Activated CD4-positive, alpha-beta T cell treated with anti-CD3 and anti-CD28 coated beads, Interleukin-2, amount 50 U/mL, for 48 hours (primary cell): Measurements from ENCODE around the gene CYP2A13.
"Not testable (repeated sequence)": the region's sequence is repeated elsewhere in the genome, so short reads cannot be mapped to it uniquely, and the experiment has no call there.

Source experiments
- DNase-seq, 2 experiments: peaks; one replicate each; pipeline ENCODE4 v3.0.0-alpha.2; 2020

Gene CYP2A13, protein sequence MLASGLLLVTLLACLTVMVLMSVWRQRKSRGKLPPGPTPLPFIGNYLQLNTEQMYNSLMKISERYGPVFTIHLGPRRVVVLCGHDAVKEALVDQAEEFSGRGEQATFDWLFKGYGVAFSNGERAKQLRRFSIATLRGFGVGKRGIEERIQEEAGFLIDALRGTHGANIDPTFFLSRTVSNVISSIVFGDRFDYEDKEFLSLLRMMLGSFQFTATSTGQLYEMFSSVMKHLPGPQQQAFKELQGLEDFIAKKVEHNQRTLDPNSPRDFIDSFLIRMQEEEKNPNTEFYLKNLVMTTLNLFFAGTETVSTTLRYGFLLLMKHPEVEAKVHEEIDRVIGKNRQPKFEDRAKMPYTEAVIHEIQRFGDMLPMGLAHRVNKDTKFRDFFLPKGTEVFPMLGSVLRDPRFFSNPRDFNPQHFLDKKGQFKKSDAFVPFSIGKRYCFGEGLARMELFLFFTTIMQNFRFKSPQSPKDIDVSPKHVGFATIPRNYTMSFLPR

DNA sequence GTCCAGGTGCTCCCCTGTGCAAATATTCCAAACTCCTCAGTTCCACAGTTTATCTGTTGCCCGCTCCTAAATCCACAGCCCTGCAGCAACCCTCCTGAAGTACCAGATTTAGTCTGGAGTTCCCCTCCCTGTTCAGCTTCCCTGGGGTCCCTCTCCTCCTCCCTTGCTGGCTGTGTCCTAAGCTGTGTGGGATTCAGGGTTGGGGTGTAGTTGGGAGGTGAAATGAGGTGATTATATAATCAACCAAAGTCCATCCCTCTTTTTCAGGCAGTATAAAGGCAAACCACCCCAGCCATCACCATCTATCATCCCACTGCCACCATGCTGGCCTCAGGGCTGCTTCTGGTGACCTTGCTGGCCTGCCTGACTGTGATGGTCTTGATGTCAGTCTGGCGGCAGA lies at the start of gene CYP2A13:
Gene CYP2A13 (plus strand): TSS at position 301 of the 400 bp plus-strand sequence. CDS start 21 bp downstream, at position 322.
- no peak for DNase-seq

DNA sequence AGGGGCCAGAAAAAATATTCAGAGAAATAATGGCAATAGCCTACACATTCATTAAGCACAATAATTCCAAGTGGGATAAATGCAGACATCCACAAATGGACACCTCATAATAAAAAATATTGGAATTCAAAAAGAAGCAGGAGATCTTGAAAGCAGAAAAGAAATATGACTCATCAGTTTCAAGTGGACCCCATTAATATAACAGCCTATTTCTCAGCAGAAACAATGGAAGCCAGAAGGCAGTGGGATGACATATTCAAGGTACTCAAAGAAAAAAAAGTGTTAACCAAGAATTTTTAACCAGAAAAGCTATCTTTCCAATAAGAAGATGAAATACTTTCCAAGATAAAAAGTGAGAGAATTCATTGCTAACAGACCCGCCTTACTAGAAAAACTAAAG lies 48.4 kb upstream of the CYP2A13 start:
- no peak for DNase-seq

DNA sequence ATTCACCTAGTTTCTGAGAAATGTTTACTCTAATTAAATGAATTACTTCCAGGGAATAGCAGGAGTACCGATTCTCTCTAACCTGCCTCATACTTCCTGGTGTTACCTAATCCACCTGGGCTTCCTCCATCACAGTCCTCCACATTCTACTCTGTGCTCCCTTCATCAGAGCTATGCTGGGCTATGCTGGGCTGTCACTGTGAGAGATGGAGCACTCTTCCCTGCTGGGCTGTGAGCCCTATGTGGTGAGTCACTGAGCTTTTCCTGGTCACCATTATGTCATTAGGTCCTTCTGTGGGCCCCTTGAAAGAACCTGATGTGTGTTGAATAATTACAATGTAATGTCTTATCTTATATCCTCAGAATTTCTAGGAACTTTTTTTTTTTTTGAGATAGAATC lies 43.2 kb upstream of the CYP2A13 start:
- DNase-seq: not testable (repeated sequence)

DNA sequence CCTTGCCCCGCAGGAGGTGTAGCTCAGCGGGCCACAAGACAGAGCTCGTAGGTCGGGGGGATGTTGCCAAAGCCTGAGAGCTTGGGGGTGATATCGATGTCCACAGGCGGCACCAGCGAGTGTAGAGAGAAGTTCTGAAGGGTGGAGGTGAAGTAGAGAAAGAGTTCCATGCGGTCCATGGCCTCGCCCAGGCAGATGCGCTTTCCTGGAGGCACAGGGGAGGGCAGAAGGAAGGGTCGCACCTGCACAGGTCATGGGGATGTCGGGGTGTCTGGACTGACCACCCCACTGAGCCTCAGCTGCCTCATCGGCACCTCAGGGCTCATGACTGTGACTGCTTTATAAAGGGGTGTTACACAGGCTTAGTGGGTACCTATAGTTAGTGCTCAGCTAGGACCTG lies 37.8 kb upstream of the CYP2A13 start:
- DNase-seq: no peak

DNA sequence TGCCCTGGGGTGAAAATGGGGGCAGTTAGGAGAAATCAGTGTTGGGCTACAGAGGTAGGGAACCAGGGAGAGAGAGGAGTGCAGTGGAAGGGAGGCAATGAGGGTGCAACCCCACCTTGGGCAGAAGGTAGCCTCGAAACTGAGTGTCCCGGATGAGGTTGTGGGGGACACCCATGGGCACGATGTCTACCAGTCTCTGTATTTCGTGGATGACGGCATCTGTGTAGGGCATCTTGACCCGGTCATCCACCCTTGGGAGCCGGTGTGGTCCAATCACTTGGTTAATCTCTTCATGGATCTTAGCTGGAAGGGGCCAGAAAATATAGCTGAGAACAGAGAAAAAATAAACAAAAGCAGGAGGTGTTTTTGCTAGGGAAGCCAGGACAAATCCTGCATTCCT lies 36.1 kb upstream of the CYP2A13 start:
- not testable (repeated sequence) for DNase-seq

DNA sequence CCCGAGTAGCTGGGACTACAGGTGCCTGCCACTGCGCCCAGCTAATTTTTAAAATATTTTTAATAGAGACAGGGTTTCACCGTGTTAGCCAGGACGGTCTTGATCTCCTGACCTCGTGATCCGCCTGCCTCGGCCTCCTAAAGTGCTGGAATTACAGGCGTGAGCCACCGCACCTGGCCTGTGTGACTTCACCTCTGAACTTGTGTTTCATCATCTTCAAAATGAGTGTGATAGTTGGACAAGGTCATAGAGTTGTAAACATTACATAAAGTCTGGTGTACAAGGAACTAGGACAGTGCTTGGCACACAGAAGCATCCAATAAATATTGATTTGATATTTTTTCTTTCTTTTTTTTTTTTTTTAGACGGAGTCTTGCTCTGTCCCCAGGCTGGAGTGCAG lies 34.9 kb upstream of the CYP2A13 start:
- not testable (repeated sequence) for DNase-seq

DNA sequence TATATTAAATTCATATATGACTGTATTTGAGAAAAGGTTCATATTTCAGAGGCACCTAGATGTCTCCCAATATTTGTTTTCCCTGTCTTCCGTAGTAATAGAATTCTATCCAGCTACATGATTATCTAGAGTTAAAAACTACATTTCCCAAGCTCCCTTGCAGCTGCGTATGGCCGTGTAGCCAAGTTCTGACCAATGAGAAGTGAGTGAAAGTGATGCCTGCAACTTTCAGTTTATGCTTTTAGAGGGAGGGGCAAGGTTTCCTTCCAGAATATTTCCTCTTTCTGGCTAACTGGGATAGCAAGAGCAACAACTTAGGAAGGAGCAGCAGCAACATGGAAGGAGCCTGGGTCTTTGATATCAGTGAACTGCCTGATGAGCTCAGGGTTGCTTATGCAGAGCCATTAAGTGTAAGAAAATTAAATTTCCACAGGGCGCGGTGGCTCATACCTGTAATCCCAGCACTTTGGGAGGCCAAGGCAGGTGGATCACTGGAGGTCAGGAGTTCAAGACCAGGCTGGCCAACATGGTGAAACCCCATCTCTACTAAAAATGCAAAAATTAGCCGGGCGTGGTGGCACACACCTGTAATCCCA lies 23.2 kb upstream of the CYP2A13 start:
- DNase-seq: no peak

DNA sequence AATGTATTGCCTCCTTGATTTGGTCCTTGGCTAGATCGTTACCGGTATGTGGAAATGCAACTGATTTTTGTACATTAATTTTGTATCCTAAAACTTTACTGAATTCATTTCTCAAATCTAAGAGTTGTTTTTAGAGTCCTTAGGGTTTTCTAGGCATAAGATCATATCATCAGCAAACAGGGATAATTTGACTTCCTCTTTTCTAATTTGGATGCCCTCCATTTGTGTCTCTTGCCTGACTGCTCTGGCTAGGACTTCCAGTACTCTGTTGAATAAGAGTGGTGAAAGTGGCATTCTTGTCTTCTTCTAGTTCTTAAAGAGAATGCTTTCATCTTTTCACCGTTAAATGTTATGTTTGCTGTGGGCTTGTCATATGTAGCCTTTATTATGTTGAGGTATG lies 12.0 kb upstream of the CYP2A13 start:
- no peak for DNase-seq

DNA sequence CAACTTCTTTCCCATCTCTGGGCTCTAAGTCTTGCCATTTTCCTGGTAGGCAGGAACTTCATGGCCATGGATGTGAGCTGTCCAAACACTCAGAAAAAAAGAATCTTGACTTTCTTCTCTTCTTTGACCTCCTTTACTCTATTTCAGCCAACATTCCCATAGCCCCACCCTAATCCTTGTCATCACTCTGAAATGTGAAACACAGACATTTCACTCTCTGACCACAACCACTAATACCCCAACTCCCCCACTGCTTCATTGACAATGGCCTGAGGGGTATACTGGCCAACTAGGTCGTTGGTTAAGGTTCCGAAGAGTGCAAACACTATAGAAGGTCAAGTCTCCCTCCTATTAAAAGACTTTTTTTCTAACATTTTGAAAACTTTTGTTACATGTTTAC lies 4.7 kb upstream of the CYP2A13 start:
- DNase-seq: no peak

DNA sequence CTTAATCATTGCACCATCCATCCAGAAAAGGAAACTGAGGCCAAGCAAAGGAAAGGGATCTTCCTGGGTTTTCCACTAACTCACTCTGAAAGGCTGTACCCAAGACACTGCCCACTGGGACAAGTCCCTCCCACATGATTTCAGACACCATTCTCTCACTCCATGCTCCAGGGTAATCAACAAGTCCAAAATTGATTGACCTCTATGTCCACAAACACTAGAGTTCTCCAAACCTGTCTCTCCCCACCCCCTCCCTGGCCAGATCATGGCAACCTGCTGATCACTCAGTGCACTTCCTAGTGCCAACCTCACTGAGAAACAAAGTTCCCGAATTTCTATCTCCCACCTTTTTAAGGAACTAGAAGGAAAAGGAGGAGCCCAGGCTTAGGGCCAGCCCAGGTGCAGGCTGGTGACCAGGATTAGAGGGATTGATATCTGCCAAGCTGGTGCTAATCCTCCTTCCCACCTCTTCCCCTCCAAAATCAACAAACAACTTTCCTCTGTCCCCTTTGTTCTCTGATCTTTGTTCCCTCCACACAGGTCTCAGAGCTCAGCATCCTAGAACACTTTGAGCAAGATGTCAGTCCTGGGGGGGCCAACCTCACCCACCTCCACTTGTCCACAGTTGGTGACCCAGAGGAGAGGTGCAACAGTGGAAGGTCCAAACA lies 2.4 kb upstream of the CYP2A13 start:
- DNase-seq: no peak

DNA sequence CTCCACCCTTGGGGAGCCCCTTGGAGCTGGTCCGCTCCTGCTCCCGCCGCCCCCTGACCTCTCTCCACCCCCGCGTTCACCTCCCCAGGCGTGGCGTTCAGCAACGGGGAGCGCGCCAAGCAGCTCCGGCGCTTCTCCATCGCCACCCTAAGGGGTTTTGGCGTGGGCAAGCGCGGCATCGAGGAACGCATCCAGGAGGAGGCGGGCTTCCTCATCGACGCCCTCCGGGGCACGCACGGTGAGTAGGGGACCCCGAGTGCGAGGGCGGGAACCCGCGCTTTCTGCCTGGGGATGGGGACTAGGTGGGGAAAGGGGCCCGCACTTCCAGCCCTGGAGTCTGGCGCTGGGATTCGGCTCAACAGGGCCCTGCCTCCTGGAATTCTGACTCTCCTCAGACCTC lies 1.7 kb downstream of the CYP2A13 start:
- no peak for DNase-seq

DNA sequence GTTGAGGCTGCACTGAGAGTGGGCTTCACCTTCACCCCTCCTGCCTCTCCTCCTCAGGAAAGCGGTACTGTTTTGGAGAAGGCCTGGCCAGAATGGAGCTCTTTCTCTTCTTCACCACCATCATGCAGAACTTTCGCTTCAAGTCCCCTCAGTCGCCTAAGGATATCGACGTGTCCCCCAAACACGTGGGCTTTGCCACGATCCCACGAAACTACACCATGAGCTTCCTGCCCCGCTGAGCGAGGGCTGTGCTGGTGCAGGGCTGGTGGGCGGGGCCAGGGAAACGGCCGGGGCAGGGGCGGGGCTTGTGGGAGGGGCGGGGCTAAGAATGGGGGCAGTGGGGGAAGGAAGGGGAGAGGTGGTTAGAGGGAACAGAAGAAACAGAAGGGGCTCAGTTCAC lies 7.5 kb downstream of the CYP2A13 start:
- DNase-seq: no peak

DNA sequence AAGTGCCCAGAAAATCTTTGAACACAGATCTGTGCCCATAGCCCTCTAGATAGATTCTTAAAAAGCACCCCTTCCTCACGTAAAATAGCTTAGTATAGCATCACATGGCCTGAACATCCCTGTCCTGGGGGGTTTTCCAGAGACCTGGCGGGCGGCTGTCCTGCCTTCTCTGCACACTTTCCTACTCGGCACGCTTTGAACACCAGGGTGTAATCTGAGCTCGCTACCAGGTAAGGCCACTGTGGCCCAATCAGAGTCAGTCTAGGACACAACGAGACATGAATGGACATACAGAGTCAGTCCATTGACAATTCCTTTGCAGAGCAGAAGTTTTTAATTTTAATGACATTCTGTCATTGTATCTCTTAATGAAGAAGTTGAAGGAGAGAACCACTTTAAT lies 8.1 kb downstream of the CYP2A13 start:
- no peak for DNase-seq

DNA sequence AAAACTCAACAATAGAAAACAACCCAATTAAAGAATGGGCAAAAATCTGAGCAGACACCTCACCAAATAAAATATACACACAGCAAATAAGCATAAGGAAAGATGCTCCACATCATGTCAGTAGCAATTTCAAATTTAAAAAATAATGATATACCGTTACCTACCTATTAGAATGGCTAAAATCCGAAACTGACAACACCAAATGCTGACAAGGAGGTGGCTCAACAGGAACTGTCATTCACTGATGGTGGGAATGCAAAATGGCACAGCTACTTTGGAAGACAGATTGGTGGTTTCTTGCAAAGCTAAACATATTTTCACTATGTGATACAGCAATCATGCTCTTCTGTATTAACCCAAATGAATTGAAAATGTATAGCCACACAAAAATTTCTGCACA lies 9.1 kb downstream of the CYP2A13 start:
- DNase-seq: no peak

DNA sequence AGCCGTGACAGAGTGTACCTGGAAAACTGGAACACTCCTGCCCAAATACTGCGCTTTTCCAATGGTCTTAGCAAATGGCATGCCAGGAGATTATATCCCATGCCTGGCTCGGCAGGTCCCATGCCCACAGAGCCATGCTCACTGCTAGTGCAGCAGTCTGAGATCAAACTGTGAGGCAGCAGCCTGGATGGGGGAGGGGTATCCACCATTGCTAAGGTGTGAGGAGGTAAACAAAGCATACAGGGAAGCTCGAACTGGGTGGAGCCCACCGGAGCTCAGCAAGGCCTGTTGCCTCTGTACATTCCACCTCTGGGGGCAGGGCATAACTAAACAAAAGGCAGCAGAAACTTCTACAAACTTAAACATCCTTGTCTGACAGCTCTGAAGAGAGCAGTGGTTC lies 10.5 kb downstream of the CYP2A13 start:
- no peak for DNase-seq

DNA sequence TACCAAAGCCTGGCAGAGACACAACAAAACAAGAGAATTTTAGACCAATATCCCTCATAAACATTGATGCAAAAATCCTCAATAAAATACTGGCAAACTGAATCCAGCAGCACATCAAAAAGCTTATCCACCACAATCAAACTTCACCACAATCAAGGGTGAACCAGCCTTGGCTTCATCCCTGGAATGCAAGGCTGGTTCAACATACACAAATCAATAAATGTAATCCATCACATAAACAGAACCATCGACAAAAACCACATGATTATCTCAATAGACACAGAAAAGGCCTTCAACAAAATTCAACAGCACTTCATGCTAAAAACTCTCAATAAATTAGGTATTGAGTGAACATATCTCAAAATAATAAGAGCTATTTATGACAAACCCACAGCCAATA lies 14.0 kb downstream of the CYP2A13 start:
- not testable (repeated sequence) for DNase-seq

DNA sequence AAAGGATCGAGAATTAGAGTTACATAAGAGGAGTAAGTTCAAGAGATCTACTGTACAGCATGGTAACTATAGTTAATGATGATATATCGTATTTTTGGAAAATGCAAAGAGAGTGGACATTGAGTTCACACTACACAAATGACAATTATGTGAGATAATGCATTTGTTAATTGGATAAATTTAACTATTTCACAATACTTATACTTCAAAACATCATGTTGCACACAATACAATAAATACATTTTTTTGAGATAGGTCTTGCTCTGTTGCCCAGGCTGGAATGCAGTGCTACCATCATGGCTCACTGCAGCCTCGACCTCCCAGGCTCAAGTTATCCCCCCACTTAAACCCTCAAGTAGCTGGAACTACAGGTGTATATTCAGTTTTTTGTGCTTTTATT lies 17.9 kb downstream of the CYP2A13 start:
- DNase-seq: no peak

DNA sequence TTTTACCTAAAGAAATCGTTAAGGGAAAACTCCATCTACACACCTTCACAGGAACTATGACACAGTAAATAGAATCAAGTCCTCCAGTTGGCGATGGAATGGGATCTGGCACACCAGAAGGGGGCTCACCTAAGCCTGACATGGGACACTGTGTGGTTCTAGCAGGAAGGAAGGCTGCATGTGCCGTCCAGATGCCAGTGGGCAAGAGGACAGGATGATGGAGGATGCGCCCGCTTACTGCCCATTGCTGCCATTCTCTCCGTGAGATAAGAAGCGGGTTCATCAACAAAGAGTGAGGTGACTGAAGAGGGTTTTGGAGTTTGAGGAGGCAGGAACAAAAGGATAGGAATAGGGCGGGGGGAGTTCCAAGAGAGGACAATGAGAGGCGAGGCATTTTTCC lies 23.0 kb downstream of the CYP2A13 start:
- no peak for DNase-seq

DNA sequence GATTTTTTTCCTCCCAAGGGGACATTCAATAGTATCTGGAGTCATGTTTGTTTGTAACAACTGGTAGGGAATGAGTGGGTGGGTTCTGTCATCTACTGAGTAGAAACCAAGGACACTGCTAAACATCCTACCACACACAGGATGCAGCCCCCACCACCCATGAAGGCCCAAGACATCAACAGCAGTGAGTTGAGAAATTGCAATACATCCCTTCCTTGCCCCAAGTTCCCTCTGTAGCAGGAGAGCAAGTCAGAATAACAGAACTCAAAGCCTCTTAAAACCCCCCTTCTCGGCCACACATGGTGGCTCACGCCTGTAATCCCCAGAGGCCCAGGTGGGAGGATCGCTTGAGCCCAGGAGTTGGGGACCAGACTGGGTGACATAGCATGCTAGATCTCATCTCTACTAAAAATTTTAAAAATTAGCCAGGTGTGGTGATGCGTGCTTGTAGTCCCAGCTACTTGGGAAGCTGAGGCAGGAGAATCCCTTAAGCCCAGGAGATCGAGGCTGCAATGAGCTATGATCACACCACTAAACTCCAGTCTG lies 23.6 kb downstream of the CYP2A13 start:
- no peak for DNase-seq

DNA sequence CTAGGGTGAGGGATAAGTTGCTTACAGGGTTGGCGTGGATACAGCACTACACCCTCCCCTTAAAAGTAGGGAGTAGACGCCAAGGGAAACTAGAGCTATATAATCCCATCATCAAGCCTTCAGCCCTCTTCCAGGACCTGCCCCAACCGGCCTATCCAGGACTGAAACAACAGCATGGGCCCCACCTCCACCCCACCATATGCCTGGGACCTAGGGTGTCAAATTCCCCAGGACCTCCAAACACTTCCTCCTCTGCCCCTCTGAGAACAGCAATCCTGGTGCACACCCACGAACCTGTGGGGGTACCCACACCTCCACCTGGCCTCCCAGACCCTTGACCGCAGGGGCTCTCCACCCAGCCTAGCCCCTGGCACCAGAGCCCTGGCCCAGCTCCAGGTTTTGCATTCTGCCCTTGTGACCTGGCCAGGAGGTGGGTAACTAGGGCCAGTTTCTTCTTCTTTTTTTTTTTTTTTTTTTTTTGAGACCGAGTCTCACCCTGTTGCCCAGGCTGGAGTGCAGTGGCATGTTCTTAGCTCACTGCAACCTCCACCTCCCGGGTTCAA lies 24.6 kb downstream of the CYP2A13 start:
- DNase-seq: no peak

DNA sequence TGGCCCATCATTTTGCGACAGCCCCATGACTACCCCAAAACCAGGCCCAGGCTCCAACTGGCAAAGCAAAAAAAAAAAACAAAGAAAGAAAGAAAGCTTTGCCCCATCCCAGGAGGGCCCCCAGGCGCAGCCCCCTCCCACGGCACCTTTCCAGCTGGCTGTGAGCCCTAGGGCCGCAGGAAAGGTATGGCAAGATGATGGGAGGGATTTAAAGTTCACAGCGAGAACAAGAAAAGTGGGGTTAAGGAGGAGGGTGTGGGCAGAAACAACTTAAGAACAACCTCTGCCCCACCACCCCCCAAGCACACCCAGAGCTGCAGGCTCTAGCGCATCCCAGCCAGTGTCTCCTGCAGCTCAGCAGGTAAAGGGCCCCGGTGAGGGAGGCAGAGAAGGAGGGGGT lies 25.9 kb downstream of the CYP2A13 start, which contains the start of gene CYP2F1:
Gene CYP2F1 (plus strand): TSS at position 301 of the 400 bp plus-strand sequence. CDS start 1,757 bp downstream, outside the sequence.
- DNase-seq: no peak

DNA sequence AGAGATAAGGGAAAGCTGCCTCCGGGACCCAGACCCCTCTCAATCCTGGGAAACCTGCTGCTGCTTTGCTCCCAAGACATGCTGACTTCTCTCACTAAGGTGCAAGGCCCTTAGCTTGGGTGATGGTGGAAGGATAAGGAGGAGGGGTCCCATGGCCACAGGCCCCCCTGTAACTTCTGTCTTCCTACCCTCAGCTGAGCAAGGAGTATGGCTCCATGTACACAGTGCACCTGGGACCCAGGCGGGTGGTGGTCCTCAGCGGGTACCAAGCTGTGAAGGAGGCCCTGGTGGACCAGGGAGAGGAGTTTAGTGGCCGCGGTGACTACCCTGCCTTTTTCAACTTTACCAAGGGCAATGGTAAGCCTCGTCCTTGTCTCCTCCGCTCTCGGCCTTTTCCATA lies 28.0 kb downstream of the CYP2A13 start:
- no peak for DNase-seq
